ENCODE measurements around the gene RWDD2A.

- TF ChIP-seq EZH2 (IDR thresholded peaks at IDR 0.05; ENCODE audit: low read length, unreplicated experiment): no peak
- TF ChIP-seq, protein P1, sequence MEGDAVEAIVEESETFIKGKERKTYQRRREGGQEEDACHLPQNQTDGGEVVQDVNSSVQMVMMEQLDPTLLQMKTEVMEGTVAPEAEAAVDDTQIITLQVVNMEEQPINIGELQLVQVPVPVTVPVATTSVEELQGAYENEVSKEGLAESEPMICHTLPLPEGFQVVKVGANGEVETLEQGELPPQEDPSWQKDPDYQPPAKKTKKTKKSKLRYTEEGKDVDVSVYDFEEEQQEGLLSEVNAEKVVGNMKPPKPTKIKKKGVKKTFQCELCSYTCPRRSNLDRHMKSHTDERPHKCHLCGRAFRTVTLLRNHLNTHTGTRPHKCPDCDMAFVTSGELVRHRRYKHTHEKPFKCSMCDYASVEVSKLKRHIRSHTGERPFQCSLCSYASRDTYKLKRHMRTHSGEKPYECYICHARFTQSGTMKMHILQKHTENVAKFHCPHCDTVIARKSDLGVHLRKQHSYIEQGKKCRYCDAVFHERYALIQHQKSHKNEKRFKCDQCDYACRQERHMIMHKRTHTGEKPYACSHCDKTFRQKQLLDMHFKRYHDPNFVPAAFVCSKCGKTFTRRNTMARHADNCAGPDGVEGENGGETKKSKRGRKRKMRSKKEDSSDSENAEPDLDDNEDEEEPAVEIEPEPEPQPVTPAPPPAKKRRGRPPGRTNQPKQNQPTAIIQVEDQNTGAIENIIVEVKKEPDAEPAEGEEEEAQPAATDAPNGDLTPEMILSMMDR (conservative IDR thresholded peaks at IDR 0.05; ENCODE audit: low read depth, low read length): peak; percentile 77
Measured at GRCh38 chr6:83215131-83216047, 22.2 kb downstream of the RWDD2A start.

All from PC-3 (cell line).